ENCODE results near the gene AQP12B.

- TF ChIP-seq EZH2phosphoT487 (IDR thresholded peaks at IDR 0.05; ENCODE audit: borderline replicate concordance, low read length) (no peak), CTCF (conservative IDR thresholded peaks at IDR 0.05; ENCODE audit: low read depth, low read length) (no peak), EZH2 (IDR thresholded peaks at IDR 0.05; ENCODE audit: low read length, unreplicated experiment) (no peak)
These were observed 31.5 kb upstream of the AQP12B start for GRCh38 chr2:240713928-240714746.
